Skeletal muscle cell (primary cell): ENCODE results near the gene SYT2.
"Not testable (repeated sequence)": the region's sequence is repeated elsewhere in the genome, so short reads cannot be mapped to it uniquely, and the experiment has no call there.

Experiments
- DNase-seq: peaks from one replicate; pipeline ENCODE4 v3.0.0-alpha.2; 2010; ENCODE audit warnings: low read depth
- H3K4me3 ChIP-seq: 2 replicates; pipeline ENCODE4 v1.5.1; 2011; ENCODE audit warnings: low read depth, mild to moderate bottlenecking, control low read depth, low read length, moderate library complexity

Gene SYT2

GRCh38 chr1:202710070-202711045 lies at the start of gene SYT2:
SYT2 (minus strand) TSS chr1:202710454; CDS start chr1:202605772, 104,682 bp downstream.
- DNase-seq, result no peak
- H3K4me3 ChIP-seq, result peak within 1 kb of the TSS; percentile 34

GRCh38 chr1:202756391-202756790 lies 46.1 kb upstream of the SYT2 start:
- no peak for DNase-seq
- no peak overlapping the region for H3K4me3 ChIP-seq

- DNase-seq, result no peak
- no peak overlapping the region for H3K4me3 ChIP-seq
Measured at GRCh38 chr1:202754293-202754692, 44.0 kb upstream of the SYT2 start.

- H3K4me3 ChIP-seq, result no peak overlapping the region
- no peak for DNase-seq
Measured at GRCh38 chr1:202752774-202753173, 42.5 kb upstream of the SYT2 start.

GRCh38 chr1:202750761-202751160 lies 40.5 kb upstream of the SYT2 start:
- no peak overlapping the region for H3K4me3 ChIP-seq
- no peak for DNase-seq

- no peak overlapping the region for H3K4me3 ChIP-seq
- DNase-seq, result no peak
Measured at GRCh38 chr1:202750024-202750423, 39.8 kb upstream of the SYT2 start.

GRCh38 chr1:202745323-202745888 lies 35.2 kb upstream of the SYT2 start:
- H3K4me3 ChIP-seq, result no peak overlapping the region
- DNase-seq, result no peak

GRCh38 chr1:202744770-202745169 lies 34.5 kb upstream of the SYT2 start:
- not testable (repeated sequence) for DNase-seq, H3K4me3 ChIP-seq

GRCh38 chr1:202742496-202742895 lies 32.2 kb upstream of the SYT2 start:
- DNase-seq, result no peak
- H3K4me3 ChIP-seq, result no peak overlapping the region

- DNase-seq, result no peak
Measured at GRCh38 chr1:202733251-202733650, 23.0 kb upstream of the SYT2 start.

GRCh38 chr1:202728951-202729350 lies 18.7 kb upstream of the SYT2 start:
- DNase-seq, result no peak
- H3K4me3 ChIP-seq, result no peak overlapping the region

More at GRCh38 chr1:202733251-202733650, 23.0 kb upstream of the SYT2 start:
- no peak overlapping the region for H3K4me3 ChIP-seq

- no peak for DNase-seq
- H3K4me3 ChIP-seq, result no peak overlapping the region
Measured at GRCh38 chr1:202725526-202725925, 15.3 kb upstream of the SYT2 start.

GRCh38 chr1:202723708-202724107 lies 13.5 kb upstream of the SYT2 start:
- H3K4me3 ChIP-seq, result no peak overlapping the region
- DNase-seq, result no peak

GRCh38 chr1:202723046-202723445 lies 12.8 kb upstream of the SYT2 start:
- H3K4me3 ChIP-seq, DNase-seq: not testable (repeated sequence)

- no peak overlapping the region for H3K4me3 ChIP-seq
- no peak for DNase-seq
Measured at GRCh38 chr1:202716654-202717053, 6.4 kb upstream of the SYT2 start.

- DNase-seq, H3K4me3 ChIP-seq: not testable (repeated sequence)
Measured at GRCh38 chr1:202714202-202714601, 3.9 kb upstream of the SYT2 start.

- no peak for DNase-seq
- H3K4me3 ChIP-seq, result no peak overlapping the region
Measured at GRCh38 chr1:202713110-202713509, 2.9 kb upstream of the SYT2 start.

GRCh38 chr1:202711949-202712635 lies 1.8 kb upstream of the SYT2 start:
- no peak for DNase-seq

GRCh38 chr1:202709276-202710041 lies 795 bp downstream of the SYT2 start:
- peak overlapping the region; percentile 34 for H3K4me3 ChIP-seq

More at GRCh38 chr1:202711949-202712635, 1.8 kb upstream of the SYT2 start:
- H3K4me3 ChIP-seq, result no peak overlapping the region

More at GRCh38 chr1:202709276-202710041, 795 bp downstream of the SYT2 start:
- DNase-seq, result no peak
